Breast epithelium (tissue), 3 donors: ENCODE data around the gene TSPAN7.

Source experiments
- CTCF ChIP-seq, 3 donors: fragments of 450-650 bp; IDR thresholded peaks; one replicate each; pipeline ENCODE4 v1.5.1; 2016 to 2017; ENCODE audit warnings: antibody characterized with exemption in 3 of 3, mild to moderate bottlenecking in 3 of 3, moderate library complexity in 3 of 3
- POLR2A ChIP-seq: fragments of 450-650 bp; IDR thresholded peaks from one replicate; pipeline ENCODE4 v1.6.1; 2016; ENCODE audit warnings: antibody characterized with exemption, mild to moderate bottlenecking, moderate library complexity

- TF ChIP-seq CTCF (IDR thresholded peaks at IDR 0.05) (no peak), POLR2A (no peak)
Observed at GRCh38 chrX:38699696-38700095, 138.4 kb downstream of the TSPAN7 start.
